Endothelial cell (in vitro differentiated cells): ENCODE measurements around the gene OR52W1. TPM values are rescaled to one million over a fixed set of nuclear protein-coding genes. Genes with fewer than 3 reads are reported as not detected.
"Not testable (repeated sequence)": the region's sequence is repeated elsewhere in the genome, so short reads cannot be mapped to it uniquely, and the experiment has no call there.

Experiments
- DNase-seq: peaks from one replicate; pipeline ENCODE4 v3.0.0; 2021; ENCODE audit warnings: low spot score
- H3K27ac Mint-ChIP-seq: one replicate; pipeline ENCODE4 v1.8.0; 2021; ENCODE audit warnings: mixed read lengths, inconsistent platforms; ENCODE audit not compliant: unreplicated experiment
- H3K27me3 Mint-ChIP-seq: one replicate; pipeline ENCODE4 v1.8.0; 2021; ENCODE audit warnings: mild to moderate bottlenecking, moderate library complexity, mixed read lengths, inconsistent platforms; ENCODE audit not compliant: unreplicated experiment
- H3K36me3 Mint-ChIP-seq: one replicate; pipeline ENCODE4 v1.8.0; 2021; ENCODE audit warnings: mild to moderate bottlenecking, low read depth, mixed read lengths, inconsistent platforms; ENCODE audit not compliant: unreplicated experiment
- H3K4me1 Mint-ChIP-seq: one replicate; pipeline ENCODE4 v1.8.0; 2021; ENCODE audit warnings: mild to moderate bottlenecking, mixed read lengths, inconsistent platforms; ENCODE audit not compliant: unreplicated experiment
- H3K4me3 Mint-ChIP-seq: one replicate; pipeline ENCODE4 v1.8.0; 2021; ENCODE audit warnings: mild to moderate bottlenecking, mixed read lengths, inconsistent platforms; ENCODE audit not compliant: unreplicated experiment
- H3K9me3 Mint-ChIP-seq: one replicate; pipeline ENCODE4 v1.8.0; 2021; ENCODE audit warnings: mixed read lengths, inconsistent platforms; ENCODE audit not compliant: unreplicated experiment
- total RNA-seq: library from RNA; stranded (reverse); fragmentation: NEBNext Ultra II Directional; extraction: Animal tissue kit (Norgen Biotek cat#: 25700); gene quantifications from one replicate; pipeline ENCODE4 v1.2.1, GENCODE V29; 2021; ENCODE audit not compliant: unreplicated experiment
- TF ChIP-seq, protein P1 (sequence below): fragments of 200-600 bp; sonication (generic); IDR thresholded peaks from one replicate; pipeline ENCODE4 v1.5.0; 2021; ENCODE audit warnings: antibody characterized with exemption; ENCODE audit not compliant: unreplicated experiment

The OR52W1 gene
- total RNA-seq, 1 donor from 2014 or later, result not detected

DNA sequence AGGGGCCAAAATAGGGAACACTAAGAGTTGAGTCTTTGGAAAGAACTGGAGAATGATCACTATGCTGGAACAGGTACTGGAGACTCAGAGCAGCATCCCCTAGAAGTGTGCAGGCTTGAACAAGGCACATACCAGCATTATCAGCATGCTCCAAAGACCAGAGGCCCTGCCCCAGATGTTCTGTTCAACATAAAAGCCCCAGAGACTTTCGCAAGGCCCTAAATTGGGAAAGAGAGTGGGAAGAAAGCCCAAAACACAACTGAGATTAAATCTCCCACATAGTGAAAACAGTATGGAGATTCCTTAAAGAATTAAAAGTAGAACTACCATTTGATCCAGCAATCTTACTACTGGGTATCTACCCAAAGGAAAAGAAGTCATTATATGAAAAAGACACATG lies 49.2 kb downstream of the OR52W1 start:
- Mint-ChIP-seq H3K9me3 (no peaks in the 10 kb centered on the region), H3K4me3 (no peak overlapping the region), H3K4me1 (no peaks in the 10 kb centered on the region), H3K36me3 (no peaks in the 10 kb centered on the region), H3K27ac (no peak overlapping the region), H3K27me3 (peaks cover 6% of the 10 kb centered on the region)
- TF ChIP-seq, protein P1, sequence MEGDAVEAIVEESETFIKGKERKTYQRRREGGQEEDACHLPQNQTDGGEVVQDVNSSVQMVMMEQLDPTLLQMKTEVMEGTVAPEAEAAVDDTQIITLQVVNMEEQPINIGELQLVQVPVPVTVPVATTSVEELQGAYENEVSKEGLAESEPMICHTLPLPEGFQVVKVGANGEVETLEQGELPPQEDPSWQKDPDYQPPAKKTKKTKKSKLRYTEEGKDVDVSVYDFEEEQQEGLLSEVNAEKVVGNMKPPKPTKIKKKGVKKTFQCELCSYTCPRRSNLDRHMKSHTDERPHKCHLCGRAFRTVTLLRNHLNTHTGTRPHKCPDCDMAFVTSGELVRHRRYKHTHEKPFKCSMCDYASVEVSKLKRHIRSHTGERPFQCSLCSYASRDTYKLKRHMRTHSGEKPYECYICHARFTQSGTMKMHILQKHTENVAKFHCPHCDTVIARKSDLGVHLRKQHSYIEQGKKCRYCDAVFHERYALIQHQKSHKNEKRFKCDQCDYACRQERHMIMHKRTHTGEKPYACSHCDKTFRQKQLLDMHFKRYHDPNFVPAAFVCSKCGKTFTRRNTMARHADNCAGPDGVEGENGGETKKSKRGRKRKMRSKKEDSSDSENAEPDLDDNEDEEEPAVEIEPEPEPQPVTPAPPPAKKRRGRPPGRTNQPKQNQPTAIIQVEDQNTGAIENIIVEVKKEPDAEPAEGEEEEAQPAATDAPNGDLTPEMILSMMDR, result no peak
- no peak for DNase-seq

DNA sequence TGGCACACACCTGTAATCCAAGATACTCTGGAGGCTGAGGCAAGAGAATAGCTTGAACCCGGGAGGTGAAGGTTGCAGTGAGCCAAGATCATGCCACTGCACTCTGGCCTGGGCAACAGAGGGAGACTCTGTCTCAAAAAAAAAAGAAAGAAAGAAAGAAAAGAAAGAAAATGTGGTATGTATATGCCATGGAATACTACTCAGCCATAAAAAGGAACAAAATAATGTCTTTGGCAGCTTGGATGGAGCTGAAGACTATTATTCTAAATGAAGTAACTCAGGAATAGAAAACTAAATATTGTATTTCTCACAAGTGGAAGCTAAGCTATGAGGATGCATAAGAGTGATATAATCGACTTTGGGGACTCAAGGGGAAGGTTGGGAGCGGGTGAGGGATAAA lies 49.9 kb downstream of the OR52W1 start:
- not testable (repeated sequence) for H3K27ac Mint-ChIP-seq, H3K4me1 Mint-ChIP-seq, H3K9me3 Mint-ChIP-seq, H3K36me3 Mint-ChIP-seq, H3K4me3 Mint-ChIP-seq, DNase-seq, H3K27me3 Mint-ChIP-seq

Other genes with a start within 250 kb of the OR52W1 start
- not detected for gene OR56A5, start 230.7 kb upstream of the OR52W1 start, total RNA-seq
- not detected for gene OR52L1, start 212.2 kb upstream of the OR52W1 start, total RNA-seq
- 0.13 TPM for gene OR56A4, start 192.3 kb upstream of the OR52W1 start, total RNA-seq
- gene OR56A1, start 168.5 kb upstream of the OR52W1 start, total RNA-seq, result 0.03 TPM
- gene OR56B4, start 91.5 kb upstream of the OR52W1 start, total RNA-seq, result not detected
- gene OR52B2, start 28.9 kb upstream of the OR52W1 start, total RNA-seq, result not detected
- gene C11orf42, start 6.3 kb downstream of the OR52W1 start, total RNA-seq, result not detected
- gene FHIP1B, start 35.4 kb downstream of the OR52W1 start, total RNA-seq, result 29.3 TPM
- not detected for gene CNGA4, start 39.9 kb downstream of the OR52W1 start, total RNA-seq
- 0.64 TPM for gene CCKBR, start 60.6 kb downstream of the OR52W1 start, total RNA-seq
- 91.0 TPM for gene CAVIN3, start 121.3 kb downstream of the OR52W1 start, total RNA-seq
- 24.8 TPM for gene SMPD1, start 191.2 kb downstream of the OR52W1 start, total RNA-seq
- 43.6 TPM for gene APBB1, start 219.9 kb downstream of the OR52W1 start, total RNA-seq
- gene HPX, start 241.8 kb downstream of the OR52W1 start, total RNA-seq, result 1.4 TPM